ENCODE results near the gene NAP1L4.

Gene NAP1L4

GRCh38 chr11:2898366-2899079 is 93.6 kb downstream of the NAP1L4 start:
- in situ Hi-C loops (cut with HindIII; ENCODE audit: low sequenced_read_pairs): no loop called here
- no peak overlapping the region for H3K4me3 ChIP-seq (ENCODE audit: low read depth, low read length)
- peak; percentile 88 for DNase-seq (ENCODE audit: low read depth, low spot score)
- TF ChIP-seq CTCF (IDR thresholded peaks at IDR 0.05; ENCODE audit: low read depth, low read length): no peak

GRCh38 chr11:2897048-2897447 is 95.1 kb downstream of the NAP1L4 start:
- in situ Hi-C loops (cut with HindIII; ENCODE audit: low sequenced_read_pairs): no loop called here
- DNase-seq (ENCODE audit: low read depth, low spot score): no peak
- no peak overlapping the region for H3K4me3 ChIP-seq (ENCODE audit: low read depth, low read length)
- TF ChIP-seq CTCF (IDR thresholded peaks at IDR 0.05; ENCODE audit: low read depth, low read length): no peak

GRCh38 chr11:2896047-2896446 is 96.1 kb downstream of the NAP1L4 start:
- TF ChIP-seq CTCF (IDR thresholded peaks at IDR 0.05; ENCODE audit: low read depth, low read length): no peak
- in situ Hi-C loops (cut with HindIII; ENCODE audit: low sequenced_read_pairs): no loop called here
- no peak for DNase-seq (ENCODE audit: low read depth, low spot score)

More at GRCh38 chr11:2896047-2896446, 96.1 kb downstream of the NAP1L4 start:
- no peak overlapping the region for H3K4me3 ChIP-seq (ENCODE audit: low read depth, low read length)
